Neural cell (in vitro differentiated cells): ENCODE results near the gene CCDC149. TPM values are rescaled to one million over a fixed set of nuclear protein-coding genes. Genes with fewer than 3 reads are reported as not detected.

Experiments used
- H2AFZ ChIP-seq: fragments of 200-600, 300-800 bp; sonication (generic), shearing (Covaris generic); 2 replicates; pipeline ENCODE4 v1.6.0; 2014; ENCODE audit warnings: low read depth, mild to moderate bottlenecking, antibody characterized with exemption, low read length, moderate library complexity
- H3F3A ChIP-seq: fragments of 200-600 bp; shearing (Covaris generic); 2 replicates; pipeline ENCODE4 v1.6.1; 2016; ENCODE audit warnings: mild to moderate bottlenecking, moderate library complexity, mixed read lengths, antibody characterized with exemption, low read length; ENCODE audit not compliant: insufficient read depth, poor library complexity, severe bottlenecking
- H3K27ac ChIP-seq: fragments of 200-600, 300-800 bp; sonication (generic), shearing (Covaris generic); 2 replicates; pipeline ENCODE4 v1.5.1; 2014; ENCODE audit warnings: mild to moderate bottlenecking, low read length, moderate library complexity
- H3K27me3 ChIP-seq: fragments of 300-800, 200-600 bp; sonication (generic), shearing (Covaris generic); 2 replicates; pipeline ENCODE4 v1.6.0; 2014; ENCODE audit warnings: mild to moderate bottlenecking, low read depth, low read length, moderate library complexity; ENCODE audit not compliant: insufficient read depth
- H3K36me3 ChIP-seq: fragments of 300-800, 200-600 bp; sonication (generic), shearing (Covaris generic); 2 replicates; pipeline ENCODE4 v1.5.1; 2014; ENCODE audit warnings: mild to moderate bottlenecking, antibody characterized with exemption, low read length, moderate library complexity; ENCODE audit not compliant: insufficient read depth
- H3K4me2 ChIP-seq: fragments of 300-800, 200-600 bp; sonication (generic), shearing (Covaris generic); 2 replicates; pipeline ENCODE4 v1.6.0; 2014; ENCODE audit warnings: mild to moderate bottlenecking, low read length
- H3K4me3 ChIP-seq: fragments of 300-800, 200-600 bp; sonication (generic), shearing (Covaris generic); 2 replicates; pipeline ENCODE4 v1.5.1; 2014; ENCODE audit warnings: mild to moderate bottlenecking, low read length, moderate library complexity
- H3K79me2 ChIP-seq: fragments of 200-600 bp; shearing (Covaris generic); replicated peaks from 2 replicates; pipeline ENCODE4 v1.6.0; 2014; ENCODE audit warnings: mild to moderate bottlenecking, low read length, moderate library complexity; ENCODE audit not compliant: insufficient read depth
- H3K9ac ChIP-seq: fragments of 300-800, 200-600 bp; sonication (generic), shearing (Covaris generic); 2 replicates; pipeline ENCODE4 v1.6.1; 2016; ENCODE audit warnings: mild to moderate bottlenecking, low read length, mixed read lengths
- H3K9me2 ChIP-seq: fragments of 200-600 bp; shearing (Covaris generic); 2 replicates; pipeline ENCODE4 v1.6.1; 2016; ENCODE audit warnings: mild to moderate bottlenecking, low read length, mixed read lengths; ENCODE audit not compliant: insufficient read depth
- H3K9me3 ChIP-seq: fragments of 200-600, 300-800 bp; sonication (generic), shearing (Covaris generic); 2 replicates; pipeline ENCODE4 v1.6.1; 2016; ENCODE audit warnings: mild to moderate bottlenecking, mixed run types, low read length, moderate library complexity, mixed read lengths
- H4K20me1 ChIP-seq: fragments of 200-600 bp; shearing (Covaris generic); 2 replicates; pipeline ENCODE4 v1.6.1; 2016; ENCODE audit warnings: mild to moderate bottlenecking, mixed run types; ENCODE audit not compliant: insufficient read depth
- EP300 ChIP-seq: fragments of 450-650 bp; conservative IDR thresholded peaks from 2 replicates; pipeline ENCODE4 v1.6.1; 2014; ENCODE audit warnings: antibody characterized with exemption, mild to moderate bottlenecking, moderate library complexity; ENCODE audit not compliant: poor library complexity, severe bottlenecking
- EZH2 ChIP-seq: fragments of 200-600, 300-800 bp; shearing (Covaris generic), sonication (generic); IDR thresholded peaks from 2 replicates; pipeline ENCODE4 v1.6.1; 2014; ENCODE audit warnings: antibody characterized with exemption, low read length, borderline replicate concordance, mild to moderate bottlenecking; ENCODE audit not compliant: insufficient read depth, poor library complexity, severe bottlenecking
- MXI1 ChIP-seq: fragments of 450-650 bp; conservative IDR thresholded peaks from 2 replicates; pipeline ENCODE4 v1.6.1; 2014; ENCODE audit warnings: antibody characterized with exemption, mild to moderate bottlenecking; ENCODE audit not compliant: poor library complexity, severe bottlenecking
- POLR2AphosphoS5 ChIP-seq: IDR thresholded peaks from 2 replicates; pipeline ENCODE4 v1.6.1; 2012
- RAD21 ChIP-seq: fragments of 450-650 bp; conservative IDR thresholded peaks from 2 replicates; pipeline ENCODE4 v1.6.1; 2014; ENCODE audit warnings: antibody characterized with exemption, mild to moderate bottlenecking, moderate library complexity
- SMC3 ChIP-seq: fragments of 450-650 bp; conservative IDR thresholded peaks from 2 replicates; pipeline ENCODE4 v1.6.1; 2014; ENCODE audit warnings: antibody characterized with exemption, mild to moderate bottlenecking, moderate library complexity; ENCODE audit not compliant: poor library complexity
- TAF1 ChIP-seq: IDR thresholded peaks from 2 replicates; pipeline ENCODE4 v1.6.1; 2012; ENCODE audit warnings: low read depth
- polyA plus RNA-seq: library from polyadenylated mRNA; depleted of rRNA; stranded (reverse); fragments of >200 nt; gene quantifications from 2 replicates; pipeline ENCODE4 v1.2.3, GENCODE V29; 2014
- TF ChIP-seq, protein P1 (sequence below): fragments of 450-650 bp; IDR thresholded peaks from 2 replicates; pipeline ENCODE4 v1.5.1; 2014; ENCODE audit warnings: antibody characterized with exemption, mild to moderate bottlenecking, moderate library complexity; ENCODE audit not compliant: poor library complexity, severe bottlenecking
- TF ChIP-seq, protein P2 (sequence below): IDR thresholded peaks from 2 replicates; pipeline ENCODE4 v1.6.1; 2012; ENCODE audit warnings: borderline replicate concordance

Gene CCDC149
- polyA plus RNA-seq, 1 donor from 2014 or later = 6.6 TPM

DNA sequence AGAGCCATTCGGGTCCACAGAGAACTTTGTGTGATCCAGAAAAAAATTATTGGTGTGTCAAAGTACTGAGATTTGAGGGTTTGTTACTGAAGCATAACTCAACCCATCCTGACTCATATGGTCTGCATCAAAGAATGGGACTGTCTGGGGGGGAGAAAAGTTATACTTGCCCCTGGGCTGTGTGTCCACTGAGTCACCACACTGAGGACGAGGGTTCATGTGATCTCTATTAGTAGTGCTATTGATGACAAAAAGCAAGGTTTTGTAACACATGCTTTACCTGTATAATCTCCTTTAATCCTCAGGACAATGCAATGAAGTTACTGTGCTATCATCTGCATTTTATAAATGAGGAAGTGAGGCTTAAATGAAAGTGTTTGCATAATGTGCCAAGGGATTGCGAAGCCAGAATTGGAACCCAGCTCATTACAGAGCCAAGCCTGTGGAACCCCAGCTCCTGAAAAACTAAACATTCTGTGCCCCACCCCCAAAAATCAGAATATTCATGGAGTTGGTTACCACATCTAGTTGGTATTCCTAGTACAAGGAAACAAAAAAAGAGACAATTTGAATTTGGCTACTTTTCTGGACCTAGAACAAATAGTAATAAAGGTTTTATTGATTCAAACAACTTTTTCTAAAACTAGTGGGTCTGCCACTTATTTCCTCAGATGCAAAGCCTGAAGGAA is 31.2 kb downstream of the CCDC149 start:
- no peaks in the 10 kb centered on the region for H3K36me3 ChIP-seq
- H3F3A ChIP-seq = no peaks in the 10 kb centered on the region
- no peak overlapping the region for H3K4me2 ChIP-seq
- no peaks in the 10 kb centered on the region for H3K27me3 ChIP-seq
- TF ChIP-seq SMC3 = no peak
- H3K9me3 ChIP-seq = no peaks in the 10 kb centered on the region
- no peaks in the 10 kb centered on the region for H4K20me1 ChIP-seq
- H3K9ac ChIP-seq = no peak overlapping the region
- H2AFZ ChIP-seq = no peak overlapping the region
- H3K4me3 ChIP-seq = no peak overlapping the region
- no peaks in the 10 kb centered on the region for H3K79me2 ChIP-seq
- no peak overlapping the region for H3K27ac ChIP-seq
- no peaks in the 10 kb centered on the region for H3K9me2 ChIP-seq

DNA sequence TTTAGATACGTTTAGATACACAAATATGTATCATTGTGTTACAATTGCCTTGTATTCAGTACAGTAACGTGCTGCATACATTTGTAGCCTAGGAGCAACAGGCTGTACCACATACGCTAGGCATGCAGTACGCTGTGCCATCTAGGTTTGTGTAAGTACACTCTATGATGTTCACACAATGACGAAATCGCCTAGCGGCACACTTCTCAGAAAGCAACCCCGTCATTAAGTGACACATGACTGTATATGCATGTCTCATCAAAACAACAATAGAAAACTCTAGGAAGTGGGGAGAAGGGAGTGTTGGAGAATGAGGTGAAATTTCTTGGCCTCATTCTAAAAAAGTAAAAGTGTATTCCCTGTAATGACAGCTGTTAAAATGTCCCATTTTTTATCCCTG is 32.7 kb downstream of the CCDC149 start:
- Histone ChIP-seq H4K20me1 (no peaks in the 10 kb centered on the region), H3K9me3 (no peaks in the 10 kb centered on the region), H3K4me3 (no peak overlapping the region), H3K27ac (no peak overlapping the region), H3K27me3 (no peaks in the 10 kb centered on the region), H3K36me3 (no peaks in the 10 kb centered on the region), H3K4me2 (no peak overlapping the region), H3K9me2 (no peaks in the 10 kb centered on the region), H3F3A (no peaks in the 10 kb centered on the region), H2AFZ (no peak overlapping the region), H3K9ac (no peak overlapping the region), H3K79me2 (no peaks in the 10 kb centered on the region)
- no peak for TF ChIP-seq MXI1
- TF ChIP-seq, protein P1, sequence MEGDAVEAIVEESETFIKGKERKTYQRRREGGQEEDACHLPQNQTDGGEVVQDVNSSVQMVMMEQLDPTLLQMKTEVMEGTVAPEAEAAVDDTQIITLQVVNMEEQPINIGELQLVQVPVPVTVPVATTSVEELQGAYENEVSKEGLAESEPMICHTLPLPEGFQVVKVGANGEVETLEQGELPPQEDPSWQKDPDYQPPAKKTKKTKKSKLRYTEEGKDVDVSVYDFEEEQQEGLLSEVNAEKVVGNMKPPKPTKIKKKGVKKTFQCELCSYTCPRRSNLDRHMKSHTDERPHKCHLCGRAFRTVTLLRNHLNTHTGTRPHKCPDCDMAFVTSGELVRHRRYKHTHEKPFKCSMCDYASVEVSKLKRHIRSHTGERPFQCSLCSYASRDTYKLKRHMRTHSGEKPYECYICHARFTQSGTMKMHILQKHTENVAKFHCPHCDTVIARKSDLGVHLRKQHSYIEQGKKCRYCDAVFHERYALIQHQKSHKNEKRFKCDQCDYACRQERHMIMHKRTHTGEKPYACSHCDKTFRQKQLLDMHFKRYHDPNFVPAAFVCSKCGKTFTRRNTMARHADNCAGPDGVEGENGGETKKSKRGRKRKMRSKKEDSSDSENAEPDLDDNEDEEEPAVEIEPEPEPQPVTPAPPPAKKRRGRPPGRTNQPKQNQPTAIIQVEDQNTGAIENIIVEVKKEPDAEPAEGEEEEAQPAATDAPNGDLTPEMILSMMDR = no peak
- TF ChIP-seq TAF1 = no peak
- TF ChIP-seq POLR2AphosphoS5 = no peak
- TF ChIP-seq SMC3 = no peak
- TF ChIP-seq, protein P2, sequence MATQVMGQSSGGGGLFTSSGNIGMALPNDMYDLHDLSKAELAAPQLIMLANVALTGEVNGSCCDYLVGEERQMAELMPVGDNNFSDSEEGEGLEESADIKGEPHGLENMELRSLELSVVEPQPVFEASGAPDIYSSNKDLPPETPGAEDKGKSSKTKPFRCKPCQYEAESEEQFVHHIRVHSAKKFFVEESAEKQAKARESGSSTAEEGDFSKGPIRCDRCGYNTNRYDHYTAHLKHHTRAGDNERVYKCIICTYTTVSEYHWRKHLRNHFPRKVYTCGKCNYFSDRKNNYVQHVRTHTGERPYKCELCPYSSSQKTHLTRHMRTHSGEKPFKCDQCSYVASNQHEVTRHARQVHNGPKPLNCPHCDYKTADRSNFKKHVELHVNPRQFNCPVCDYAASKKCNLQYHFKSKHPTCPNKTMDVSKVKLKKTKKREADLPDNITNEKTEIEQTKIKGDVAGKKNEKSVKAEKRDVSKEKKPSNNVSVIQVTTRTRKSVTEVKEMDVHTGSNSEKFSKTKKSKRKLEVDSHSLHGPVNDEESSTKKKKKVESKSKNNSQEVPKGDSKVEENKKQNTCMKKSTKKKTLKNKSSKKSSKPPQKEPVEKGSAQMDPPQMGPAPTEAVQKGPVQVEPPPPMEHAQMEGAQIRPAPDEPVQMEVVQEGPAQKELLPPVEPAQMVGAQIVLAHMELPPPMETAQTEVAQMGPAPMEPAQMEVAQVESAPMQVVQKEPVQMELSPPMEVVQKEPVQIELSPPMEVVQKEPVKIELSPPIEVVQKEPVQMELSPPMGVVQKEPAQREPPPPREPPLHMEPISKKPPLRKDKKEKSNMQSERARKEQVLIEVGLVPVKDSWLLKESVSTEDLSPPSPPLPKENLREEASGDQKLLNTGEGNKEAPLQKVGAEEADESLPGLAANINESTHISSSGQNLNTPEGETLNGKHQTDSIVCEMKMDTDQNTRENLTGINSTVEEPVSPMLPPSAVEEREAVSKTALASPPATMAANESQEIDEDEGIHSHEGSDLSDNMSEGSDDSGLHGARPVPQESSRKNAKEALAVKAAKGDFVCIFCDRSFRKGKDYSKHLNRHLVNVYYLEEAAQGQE = no peak
- no peak for TF ChIP-seq EP300
- no peak for TF ChIP-seq RAD21
- no peak for TF ChIP-seq EZH2
